ENCODE measurements around the gene ZKSCAN2.

The ZKSCAN2 gene

GRCh38 chr16:25257470-25257955 is at the start of gene ZKSCAN2:
Gene ZKSCAN2, minus strand, starts transcription at chr16:25257845. Its CDS starts 718 bp downstream, at chr16:25257127.
- DNase-seq (peak; percentile 90), ATAC-seq (peak; percentile 84)

- no peak for ATAC-seq
- no peak for DNase-seq
Measured at GRCh38 chr16:25299792-25300590, 42.3 kb upstream of the ZKSCAN2 start.

- ATAC-seq (no peak), DNase-seq (no peak)
Measured at GRCh38 chr16:25298165-25298872, 40.7 kb upstream of the ZKSCAN2 start.

- no peak for ATAC-seq
Measured at GRCh38 chr16:25297151-25297787, 39.6 kb upstream of the ZKSCAN2 start.

GRCh38 chr16:25291580-25291979 is 33.9 kb upstream of the ZKSCAN2 start:
- no peak for DNase-seq
- ATAC-seq, result no peak

More at GRCh38 chr16:25297151-25297787, 39.6 kb upstream of the ZKSCAN2 start:
- no peak for DNase-seq

GRCh38 chr16:25289466-25289865 is 31.8 kb upstream of the ZKSCAN2 start:
- ATAC-seq, result no peak
- no peak for DNase-seq

GRCh38 chr16:25279491-25279890 is 21.8 kb upstream of the ZKSCAN2 start:
- DNase-seq (no peak), ATAC-seq (no peak)

GRCh38 chr16:25271421-25271820 is 13.8 kb upstream of the ZKSCAN2 start:
- no peak for DNase-seq
- no peak for ATAC-seq

- ATAC-seq, result no peak
- no peak for DNase-seq
Measured at GRCh38 chr16:25270577-25270976, 12.9 kb upstream of the ZKSCAN2 start.

- no peak for DNase-seq
- no peak for ATAC-seq
Measured at GRCh38 chr16:25269879-25270278, 12.2 kb upstream of the ZKSCAN2 start.

GRCh38 chr16:25265968-25266367 is 8.3 kb upstream of the ZKSCAN2 start:
- ATAC-seq (no peak), DNase-seq (no peak)

- ATAC-seq (no peak), DNase-seq (peak; percentile 15)
Measured at GRCh38 chr16:25264597-25264996, 7.0 kb upstream of the ZKSCAN2 start.

- DNase-seq (no peak), ATAC-seq (no peak)
Measured at GRCh38 chr16:25260416-25260815, 2.8 kb upstream of the ZKSCAN2 start.

- ATAC-seq (no peak), DNase-seq (peak; percentile 12)
Measured at GRCh38 chr16:25258861-25259179, 1.2 kb upstream of the ZKSCAN2 start.

- ATAC-seq (peak; percentile 53), DNase-seq (peak; percentile 82)
Measured at GRCh38 chr16:25257956-25258860, 563 bp upstream of the ZKSCAN2 start.

GRCh38 chr16:25256695-25257469 is 763 bp downstream of the ZKSCAN2 start:
- DNase-seq (peak; percentile 36), ATAC-seq (no peak)

GRCh38 chr16:25253322-25253721 is 4.3 kb downstream of the ZKSCAN2 start:
- no peak for ATAC-seq
- DNase-seq, result no peak

GRCh38 chr16:25250467-25250866 is 7.2 kb downstream of the ZKSCAN2 start:
- no peak for ATAC-seq
- no peak for DNase-seq

GRCh38 chr16:25235991-25236390 is 21.7 kb downstream of the ZKSCAN2 start:
- no peak for DNase-seq
- ATAC-seq, result no peak

- no peak for ATAC-seq
- DNase-seq, result no peak
Measured at GRCh38 chr16:25228372-25228771, 29.3 kb downstream of the ZKSCAN2 start.

- no peak for ATAC-seq
- no peak for DNase-seq
Measured at GRCh38 chr16:25224731-25225319, 32.8 kb downstream of the ZKSCAN2 start.
